ENCODE measurements around the gene CD177.
"Not testable (repeated sequence)": the region's sequence is repeated elsewhere in the genome, so short reads cannot be mapped to it uniquely, and the experiment has no call there.

Gene CD177

GRCh38 chr19:43336508-43336907, 17.0 kb upstream of the CD177 start:
- not testable (repeated sequence) for DNase-seq

DNA sequence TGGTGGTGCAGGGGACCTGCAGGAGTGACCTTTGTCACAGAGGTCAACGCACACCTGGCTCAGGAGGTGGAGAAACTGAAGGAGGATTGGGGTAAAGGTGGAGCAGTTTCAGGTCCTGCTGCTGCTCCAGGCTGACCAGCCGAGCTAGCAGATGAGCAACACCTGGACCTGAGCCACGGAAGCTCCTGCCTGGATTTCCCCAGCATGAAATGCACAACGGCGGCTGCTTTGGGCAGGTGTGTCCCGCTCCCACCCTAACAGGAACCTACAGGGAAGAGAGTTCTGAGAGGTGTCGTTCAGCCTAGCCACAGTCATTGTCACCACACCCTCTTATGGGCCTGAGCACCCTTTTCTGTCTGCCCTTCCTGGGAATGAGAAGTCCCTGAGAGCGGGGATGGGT, 15.7 kb upstream of the CD177 start:
- no peak for DNase-seq

DNA sequence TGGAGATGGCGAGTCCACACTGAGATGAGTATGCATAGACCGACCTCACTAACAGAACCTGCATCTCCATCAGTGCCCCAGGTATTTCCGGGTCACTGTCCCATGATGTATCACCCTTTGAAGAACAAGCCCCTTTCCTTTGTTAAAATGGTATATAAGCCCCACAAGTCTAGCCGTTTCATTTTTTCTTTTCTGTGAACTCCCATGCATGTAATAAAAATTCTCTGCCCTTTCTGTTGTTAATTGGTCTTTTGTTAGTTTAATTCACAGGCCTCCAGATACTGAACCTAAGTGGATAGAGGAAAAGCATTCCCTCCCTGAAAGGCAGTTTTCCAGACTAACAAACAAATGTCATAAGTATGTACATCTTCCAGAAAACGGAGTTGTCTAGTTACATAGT, 15.0 kb upstream of the CD177 start:
- DNase-seq, result no peak

DNA sequence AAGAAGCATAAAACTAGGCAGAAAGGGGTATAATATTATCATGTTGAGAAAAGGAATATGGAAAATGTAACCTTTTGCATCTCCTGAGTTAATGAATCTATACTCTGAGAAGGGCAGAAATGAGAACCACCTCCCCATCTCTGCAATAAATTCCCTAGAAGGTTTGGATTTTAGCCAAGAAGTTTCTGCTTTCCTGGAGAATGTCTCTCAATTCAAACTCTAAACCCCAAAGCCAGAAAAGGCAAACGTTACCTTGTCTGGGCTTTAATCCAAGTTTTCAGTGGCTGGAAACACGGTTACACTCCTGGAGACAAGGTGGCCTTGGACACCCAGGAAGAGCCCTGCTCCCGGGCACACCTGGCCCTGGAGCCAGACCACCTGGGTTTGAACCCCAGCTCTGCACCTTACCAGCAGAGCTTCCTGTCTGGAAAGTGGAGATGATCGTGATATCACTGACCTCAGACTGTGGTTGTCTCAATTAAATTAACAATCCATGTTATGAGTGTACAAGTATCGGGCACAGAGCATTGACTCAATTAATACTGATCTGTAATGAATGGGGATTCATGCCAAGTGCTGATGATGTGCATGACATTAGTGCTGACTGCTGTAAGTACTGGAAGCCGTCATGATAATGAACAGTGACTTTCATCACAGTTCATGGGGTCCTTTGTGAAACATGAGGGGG, 14.1 kb upstream of the CD177 start:
- not testable (repeated sequence) for DNase-seq

GRCh38 chr19:43340101-43340500, 13.4 kb upstream of the CD177 start:
- not testable (repeated sequence) for DNase-seq

DNA sequence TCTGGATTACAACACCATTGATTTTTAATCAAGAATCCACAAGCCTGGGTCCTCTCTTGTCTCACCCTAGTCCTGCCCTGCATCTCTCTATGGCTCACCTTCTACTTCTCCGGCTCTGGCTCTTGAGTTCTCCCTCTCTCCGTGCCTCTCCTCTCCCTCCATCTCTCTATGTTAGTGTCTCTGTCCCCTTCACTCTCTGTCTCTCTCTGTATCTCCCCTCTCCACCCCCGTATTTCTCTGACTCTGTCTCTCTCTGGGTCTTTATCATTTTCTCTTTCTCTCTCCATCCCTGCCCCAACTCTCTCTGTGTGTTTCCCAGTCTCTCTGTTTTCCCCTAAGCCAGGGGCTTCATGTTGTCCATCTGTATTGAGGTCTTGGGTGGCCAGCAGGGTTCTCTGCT, 12.4 kb upstream of the CD177 start:
- not testable (repeated sequence) for DNase-seq

- DNase-seq, result not testable (repeated sequence)
Observed at GRCh38 chr19:43342104-43342503, 11.4 kb upstream of the CD177 start.

DNA sequence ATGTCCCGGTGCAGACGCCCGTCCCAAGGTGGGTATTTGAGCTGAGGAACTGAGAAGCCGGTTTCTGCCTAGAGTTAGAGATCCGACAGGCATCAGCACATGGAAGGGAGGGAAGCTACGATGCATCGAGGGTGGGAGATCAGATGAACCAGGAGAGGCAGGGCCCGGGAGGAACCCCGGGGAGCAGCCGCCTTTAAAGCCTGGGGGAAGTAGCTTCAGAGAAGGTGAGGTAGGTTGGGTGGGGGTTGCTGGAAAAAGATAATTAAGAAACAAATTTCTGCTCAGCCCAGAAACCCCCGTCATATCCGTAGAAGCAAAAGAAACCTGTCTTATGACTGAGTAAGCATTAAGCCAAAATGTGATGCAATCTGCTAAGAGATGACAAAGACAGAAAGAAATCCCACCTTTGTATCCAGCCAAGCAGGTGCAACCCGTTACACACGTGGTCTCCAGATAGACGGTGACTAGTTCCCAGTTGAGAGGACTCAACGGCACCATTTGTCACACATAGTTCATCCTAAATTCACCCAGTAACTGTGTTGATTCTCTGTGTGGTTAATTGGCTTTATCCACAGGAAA, 9.1 kb upstream of the CD177 start:
- not testable (repeated sequence) for DNase-seq

DNA sequence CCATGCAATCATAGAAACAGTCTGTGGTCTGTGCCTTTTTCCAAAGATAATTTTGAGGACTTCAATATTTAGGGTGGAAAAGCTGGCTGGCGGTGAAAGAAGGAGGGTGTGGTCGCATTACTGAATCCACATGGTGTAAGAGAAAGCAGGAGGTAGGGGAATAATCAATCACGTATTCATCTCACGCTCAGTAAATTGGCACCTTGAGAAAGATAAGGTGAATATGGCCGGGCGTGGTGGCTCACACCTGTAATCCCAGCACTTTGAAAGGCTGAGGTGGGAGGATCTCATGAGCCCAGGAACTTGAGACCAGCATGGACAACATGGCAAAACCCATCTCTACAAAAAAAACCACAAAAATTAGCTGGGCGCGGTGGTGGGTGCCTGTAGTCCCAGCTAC, 3.7 kb upstream of the CD177 start:
- not testable (repeated sequence) for DNase-seq

DNA sequence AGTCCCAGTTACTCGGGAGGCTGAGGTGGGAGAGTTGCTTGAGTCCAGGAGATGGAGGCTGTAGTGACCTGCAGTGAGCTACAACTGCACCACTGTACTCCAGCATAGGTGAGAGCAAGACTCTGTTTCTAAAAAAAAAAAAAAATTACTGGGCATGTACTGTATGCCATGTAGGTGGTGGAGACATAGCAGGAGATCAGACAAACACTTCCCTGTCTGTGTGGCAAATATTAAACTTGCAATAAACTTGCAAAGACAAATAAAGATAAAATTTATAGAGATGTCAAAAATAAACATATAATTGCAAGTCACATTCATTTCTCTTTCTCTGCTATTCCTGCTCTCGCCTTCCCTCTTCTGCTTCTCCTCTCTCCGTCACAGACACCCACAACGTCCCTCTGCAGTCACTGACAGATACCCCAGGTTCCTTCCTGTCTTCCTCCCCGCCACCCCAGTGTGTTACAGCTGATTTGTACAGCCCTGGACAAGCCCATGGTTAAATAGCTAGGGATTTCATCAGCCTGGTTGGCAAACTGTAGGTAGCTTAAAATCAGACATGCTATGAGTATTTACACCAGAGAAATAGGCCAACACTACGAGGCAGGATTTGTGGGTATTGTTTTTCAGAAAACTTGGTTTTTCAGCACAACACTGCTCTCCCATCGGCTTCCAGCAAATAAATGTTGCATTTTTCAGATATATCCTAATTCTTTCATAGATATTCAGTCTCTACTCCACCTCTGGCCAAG, 1.3 kb upstream of the CD177 start:
- no peak for DNase-seq

- DNase-seq, result no peak
Observed at GRCh38 chr19:43354305-43354627, 780 bp downstream of the CD177 start.

- not testable (repeated sequence) for DNase-seq
Observed at GRCh38 chr19:43356749-43357148, 3.3 kb downstream of the CD177 start.

DNA sequence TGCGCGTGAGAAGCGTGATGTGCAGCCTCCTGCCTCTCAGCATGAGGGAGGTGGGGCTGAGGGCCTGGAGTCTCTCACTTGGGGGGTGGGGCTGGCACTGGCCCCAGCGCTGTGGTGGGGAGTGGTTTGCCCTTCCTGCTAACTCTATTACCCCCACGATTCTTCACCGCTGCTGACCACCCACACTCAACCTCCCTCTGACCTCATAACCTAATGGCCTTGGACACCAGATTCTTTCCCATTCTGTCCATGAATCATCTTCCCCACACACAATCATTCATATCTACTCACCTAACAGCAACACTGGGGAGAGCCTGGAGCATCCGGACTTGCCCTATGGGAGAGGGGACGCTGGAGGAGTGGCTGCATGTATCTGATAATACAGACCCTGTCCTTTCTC, 8.7 kb downstream of the CD177 start:
- DNase-seq, result no peak

DNA sequence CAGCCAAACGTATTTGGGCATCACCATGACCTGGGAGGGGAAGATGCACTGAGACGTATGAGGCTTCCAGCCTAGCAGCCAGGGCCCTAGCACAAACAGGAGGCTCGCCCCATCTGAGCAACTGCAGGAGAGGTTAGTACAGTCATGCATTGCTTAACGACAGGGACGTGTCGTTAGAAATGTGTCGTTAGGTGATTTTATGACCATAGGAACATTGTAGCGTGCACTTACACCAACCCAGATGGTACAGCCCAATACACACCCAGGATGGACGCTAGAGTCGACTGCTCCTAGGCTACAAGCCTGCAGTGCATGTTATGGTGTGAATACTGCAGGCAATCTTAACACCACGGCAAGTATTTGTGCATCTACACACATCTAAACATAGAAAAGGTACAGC, 9.3 kb downstream of the CD177 start:
- DNase-seq, result no peak

GRCh38 chr19:43365677-43366076, 12.2 kb downstream of the CD177 start:
- DNase-seq, result not testable (repeated sequence)

GRCh38 chr19:43367822-43368221, 14.3 kb downstream of the CD177 start:
- no peak for DNase-seq

DNA sequence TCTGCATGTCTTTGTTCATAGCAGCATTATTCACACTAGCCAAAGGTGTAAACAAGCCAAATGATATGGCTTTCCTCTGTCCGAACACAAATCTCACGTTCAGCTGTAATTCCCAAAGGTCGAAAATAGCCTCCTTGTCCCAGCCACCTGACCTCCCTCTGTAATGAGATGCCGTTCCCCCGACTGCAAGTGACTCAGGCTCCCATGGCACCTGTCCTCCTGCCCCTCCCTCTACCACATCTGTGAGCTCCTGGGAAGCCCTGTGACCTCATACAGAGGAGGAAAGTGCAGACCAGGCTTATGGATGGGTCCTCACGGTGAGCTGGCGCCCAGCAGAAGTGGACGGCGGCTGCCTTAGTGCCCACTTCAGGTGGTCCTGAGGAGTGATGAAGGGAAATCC, 15.4 kb downstream of the CD177 start:
- not testable (repeated sequence) for DNase-seq

- no peak for DNase-seq
Observed at GRCh38 chr19:43371909-43372308, 18.4 kb downstream of the CD177 start.

GRCh38 chr19:43372462-43372861, 19.0 kb downstream of the CD177 start:
- no peak for DNase-seq

- not testable (repeated sequence) for DNase-seq
Observed at GRCh38 chr19:43377624-43378023, 24.1 kb downstream of the CD177 start.

GRCh38 chr19:43380008-43380407, 26.5 kb downstream of the CD177 start:
- no peak for DNase-seq

- DNase-seq, result no peak
Observed at GRCh38 chr19:43380771-43381386, 27.4 kb downstream of the CD177 start.

DNA sequence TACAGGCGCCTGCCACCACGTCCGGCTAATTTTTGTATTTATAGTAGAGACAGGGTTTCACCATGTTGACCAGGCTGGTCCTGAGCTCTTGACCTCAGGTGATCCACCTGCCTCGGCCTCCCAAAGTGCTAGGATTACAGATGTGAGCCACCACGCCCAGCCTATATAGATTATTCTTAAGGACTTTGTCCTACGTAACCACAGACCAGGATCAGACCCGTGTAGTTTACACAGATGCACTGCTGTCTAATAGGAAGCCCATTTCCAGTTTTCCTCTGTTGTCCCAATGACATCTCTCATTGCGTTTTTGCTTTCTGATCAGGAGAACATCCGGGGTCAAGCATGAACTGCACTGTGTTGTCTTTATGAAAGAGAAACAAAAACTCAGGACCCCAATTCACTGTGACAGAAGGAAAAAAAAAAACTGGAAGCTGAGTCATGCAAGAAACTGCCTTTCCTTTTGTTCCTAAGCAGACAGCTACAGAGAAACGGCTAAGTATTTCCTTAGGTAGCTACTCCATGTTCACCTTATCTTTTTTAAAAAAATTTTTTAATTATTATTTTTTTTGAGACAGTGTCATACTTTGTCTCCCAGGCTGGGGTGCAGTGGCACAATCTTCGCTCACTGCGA, 29.2 kb downstream of the CD177 start:
- DNase-seq, result not testable (repeated sequence)

Measured in NK-92 treated with Interleukin-12 subunit alpha and Interleukin-12 subunit beta, amount 100 ng/mL, for 24 hours (cell line).